AML-193 (cell line): ENCODE results near the gene STXBP1.

ENCODE experiments used
- DNase-seq, 2 experiments: peaks; one replicate each; lab custom pipeline; 2025; lab: John Stamatoyannopoulos, UW

Gene STXBP1

DNA sequence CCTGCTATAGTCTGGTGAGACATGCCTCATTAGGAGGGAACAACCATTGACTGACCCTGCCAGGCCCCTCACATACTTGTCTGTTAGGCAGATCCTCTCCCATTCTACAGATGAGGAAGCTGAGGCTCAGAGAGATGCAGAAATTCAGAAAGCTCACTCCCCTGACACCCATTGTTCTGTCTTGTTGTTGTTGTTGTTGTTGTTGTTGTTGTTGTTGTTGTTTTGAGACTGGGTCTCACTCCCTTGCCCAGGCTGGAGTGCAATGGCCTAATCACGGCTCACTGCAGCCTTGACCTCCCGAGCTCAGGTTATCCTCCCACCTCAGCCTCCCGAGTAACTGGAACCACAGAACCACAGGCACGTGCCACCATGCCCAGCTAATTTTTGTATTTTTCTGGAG, 81.6 kb downstream of the STXBP1 start:
- no peak for DNase-seq

DNA sequence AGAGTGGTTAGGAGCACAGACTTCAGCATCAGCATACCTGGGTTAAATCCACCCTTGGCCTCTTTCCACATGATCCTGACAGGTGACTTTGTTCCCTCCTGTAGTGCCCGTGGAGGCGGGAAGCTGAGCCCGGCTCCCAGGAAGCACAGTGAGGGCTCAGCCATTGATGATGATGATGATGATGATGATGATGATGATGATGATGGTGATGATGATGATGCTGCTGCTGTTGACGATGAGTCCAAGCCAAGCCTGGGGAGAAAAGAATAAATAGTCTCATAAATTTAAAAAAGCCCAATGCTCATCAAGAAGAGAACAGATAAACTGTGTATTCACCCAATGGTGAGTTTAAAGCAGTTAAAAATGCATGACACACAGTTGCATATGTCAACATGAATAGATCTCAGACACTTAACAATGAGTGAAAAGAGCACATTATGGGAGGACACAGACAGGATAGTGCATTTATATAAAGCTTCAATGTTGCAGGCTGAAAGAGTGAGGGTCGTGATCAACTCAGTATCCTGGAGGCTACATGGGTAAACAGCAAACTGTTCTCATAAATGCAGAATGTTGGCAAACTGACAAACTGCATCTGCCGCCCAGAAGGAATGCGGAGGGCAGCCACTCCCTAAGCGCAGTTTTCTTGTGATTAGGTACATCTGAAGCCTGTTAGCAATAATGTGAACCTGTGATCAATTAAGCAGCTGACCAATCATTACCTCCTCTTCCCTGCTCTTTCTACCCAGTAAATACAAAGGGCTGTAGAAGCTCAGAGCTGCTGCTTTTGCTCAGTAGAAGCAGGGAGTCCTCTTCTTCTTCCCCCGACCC, 83.0 kb downstream of the STXBP1 start:
- no peak for DNase-seq

DNA sequence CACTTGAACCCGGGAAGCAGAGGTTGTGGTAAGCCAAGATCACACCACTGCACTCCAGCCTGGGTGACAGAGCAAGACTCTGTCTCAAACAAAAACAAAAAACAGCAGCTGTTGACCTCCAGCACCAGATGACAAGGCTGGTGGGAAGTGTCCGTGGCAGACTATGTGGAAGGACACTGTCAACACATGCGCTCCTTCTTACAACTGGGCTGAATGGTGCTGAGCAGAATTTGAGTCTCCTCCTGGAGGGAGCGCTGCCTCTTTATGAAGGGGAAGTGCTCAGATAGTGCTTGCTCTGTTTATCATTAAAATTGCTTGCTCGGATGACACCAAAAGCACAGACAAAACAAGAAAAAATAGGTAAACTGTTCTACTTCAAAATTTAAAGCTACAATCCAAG, 85.5 kb downstream of the STXBP1 start:
- no peak for DNase-seq

DNA sequence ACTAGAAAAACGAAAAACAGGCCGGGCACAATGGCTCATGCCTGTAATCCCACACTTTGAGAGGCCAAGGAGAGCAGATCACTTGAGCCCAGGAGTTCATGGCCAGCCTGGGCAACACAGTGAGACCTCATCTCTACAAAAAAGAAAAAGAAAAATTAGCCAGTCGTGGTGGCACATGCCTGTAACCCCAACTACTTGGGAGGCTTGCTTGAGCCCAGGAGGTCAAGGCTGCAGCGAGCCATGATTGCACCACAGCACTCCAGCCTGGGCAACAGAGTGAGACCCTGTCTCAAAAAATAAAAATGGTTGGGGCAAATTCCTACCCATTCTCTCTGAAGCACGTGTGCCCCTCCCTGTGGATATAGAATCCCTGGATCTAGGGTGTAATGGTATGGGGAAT, 86.3 kb downstream of the STXBP1 start:
- DNase-seq, result no peak

DNA sequence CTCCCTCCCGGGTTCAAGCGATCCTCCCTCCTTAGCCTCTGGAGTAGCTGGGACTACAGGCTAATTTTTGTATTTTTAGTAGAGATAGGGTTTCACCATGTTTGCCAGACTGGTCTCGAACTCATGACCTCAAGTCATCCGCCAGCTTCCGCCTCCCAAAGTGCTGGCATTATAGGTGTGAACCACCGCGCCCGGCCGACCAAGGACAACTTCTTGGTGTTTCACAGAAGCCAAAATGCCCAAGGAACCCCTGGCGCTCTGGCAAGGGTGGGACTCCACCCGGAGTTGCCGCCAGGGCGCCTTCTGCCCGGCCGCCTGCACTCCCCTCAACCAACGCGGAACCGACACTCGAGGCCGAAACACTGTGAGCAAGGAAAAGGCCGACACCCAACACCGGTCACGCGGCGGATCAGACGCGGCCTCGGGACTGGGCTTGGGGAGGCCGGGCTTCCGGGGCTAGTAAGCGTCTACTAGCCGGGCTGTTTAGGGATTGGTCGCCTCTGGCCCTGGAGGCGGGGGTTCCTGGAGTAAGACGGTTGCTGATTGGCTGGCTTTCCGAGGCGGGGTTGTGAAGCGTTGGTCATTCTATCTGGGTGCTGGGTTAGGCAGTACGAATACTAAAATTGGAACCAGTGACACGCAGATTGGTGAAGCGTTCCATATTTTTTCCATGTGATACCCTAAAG, 87.1 kb downstream of the STXBP1 start:
- DNase-seq, result no peak

DNA sequence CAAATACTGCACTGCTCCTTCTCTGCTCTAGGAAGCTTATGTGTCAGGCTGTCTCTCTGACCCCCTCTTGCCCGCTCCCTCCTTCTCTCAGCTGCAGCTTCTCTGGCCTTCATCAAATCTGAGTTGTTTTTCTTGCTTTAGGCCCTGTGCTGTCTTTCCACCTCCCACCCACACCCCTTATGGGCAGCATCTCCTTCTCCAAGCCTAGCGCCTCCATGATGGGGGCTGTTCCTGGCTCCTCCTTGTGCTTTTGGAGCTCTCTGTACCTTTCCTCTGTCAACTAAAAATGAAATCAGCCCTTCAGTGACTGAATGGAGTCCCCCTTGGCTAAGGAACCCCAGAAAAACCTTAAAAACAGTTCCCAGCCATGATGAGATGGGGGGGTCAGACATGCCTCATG, 88.1 kb downstream of the STXBP1 start:
- DNase-seq, result no peak

DNA sequence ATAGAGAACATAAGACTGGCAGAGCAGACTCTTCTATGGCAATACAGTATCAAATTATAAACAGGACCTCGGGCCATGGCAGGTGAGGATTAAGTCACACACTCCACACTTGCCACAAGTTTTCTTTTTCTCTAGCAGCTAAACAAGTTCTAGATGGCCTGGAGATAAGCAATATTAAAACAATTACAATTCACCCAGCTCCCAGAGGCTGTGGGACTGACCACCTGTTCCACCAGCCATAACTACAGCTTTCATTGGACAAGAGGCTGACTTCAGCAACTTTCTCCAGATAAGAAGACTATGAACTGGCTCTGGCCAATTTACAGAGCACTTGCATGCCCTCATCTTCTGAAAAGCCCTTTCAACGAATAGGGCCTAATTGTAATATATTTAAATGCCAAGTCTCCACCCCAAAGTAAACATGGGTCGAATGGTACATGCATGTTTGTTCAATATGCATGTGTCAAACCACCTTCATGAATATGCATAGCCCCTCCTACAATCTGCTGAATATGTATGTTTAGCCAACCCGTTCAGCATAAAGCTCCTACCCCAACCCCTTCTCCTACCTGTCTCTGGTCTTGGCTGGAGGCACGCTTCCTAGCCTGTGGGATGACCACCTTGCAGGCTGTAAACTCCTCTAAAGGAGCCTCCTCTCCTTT, 88.6 kb downstream of the STXBP1 start:
- DNase-seq, result no peak

DNA sequence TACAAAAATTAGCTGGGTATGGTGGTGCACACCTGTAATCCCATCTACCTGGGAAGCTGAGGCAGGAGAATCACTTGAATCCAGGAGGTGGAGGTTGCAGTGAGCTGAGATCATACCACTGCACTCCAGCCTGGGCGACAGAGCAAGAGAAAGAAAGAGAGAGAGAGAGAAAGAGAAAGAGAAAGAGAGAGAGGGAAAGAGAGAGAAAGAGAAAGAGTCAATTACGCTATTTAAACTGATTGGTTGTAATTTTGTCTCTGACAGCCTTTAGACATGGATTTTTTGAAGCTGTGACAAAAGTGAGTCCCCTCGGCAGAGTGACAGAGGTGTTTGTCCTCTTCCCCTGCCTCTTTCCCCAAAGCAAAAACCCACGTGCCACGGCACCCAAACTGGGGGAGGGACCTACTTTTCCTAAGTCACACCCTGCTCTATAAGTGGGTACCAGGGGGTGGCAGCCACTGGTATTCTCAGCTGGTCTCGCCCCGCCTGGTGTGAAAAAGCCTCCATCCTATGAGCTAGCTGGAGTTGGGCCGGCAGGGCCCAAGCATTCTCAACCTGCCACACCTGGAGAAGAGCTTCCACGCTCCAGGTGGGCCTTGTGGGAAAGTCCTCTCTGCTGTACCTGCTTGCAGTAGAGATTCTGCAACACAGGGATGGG, 91.3 kb downstream of the STXBP1 start:
- DNase-seq, result no peak

DNA sequence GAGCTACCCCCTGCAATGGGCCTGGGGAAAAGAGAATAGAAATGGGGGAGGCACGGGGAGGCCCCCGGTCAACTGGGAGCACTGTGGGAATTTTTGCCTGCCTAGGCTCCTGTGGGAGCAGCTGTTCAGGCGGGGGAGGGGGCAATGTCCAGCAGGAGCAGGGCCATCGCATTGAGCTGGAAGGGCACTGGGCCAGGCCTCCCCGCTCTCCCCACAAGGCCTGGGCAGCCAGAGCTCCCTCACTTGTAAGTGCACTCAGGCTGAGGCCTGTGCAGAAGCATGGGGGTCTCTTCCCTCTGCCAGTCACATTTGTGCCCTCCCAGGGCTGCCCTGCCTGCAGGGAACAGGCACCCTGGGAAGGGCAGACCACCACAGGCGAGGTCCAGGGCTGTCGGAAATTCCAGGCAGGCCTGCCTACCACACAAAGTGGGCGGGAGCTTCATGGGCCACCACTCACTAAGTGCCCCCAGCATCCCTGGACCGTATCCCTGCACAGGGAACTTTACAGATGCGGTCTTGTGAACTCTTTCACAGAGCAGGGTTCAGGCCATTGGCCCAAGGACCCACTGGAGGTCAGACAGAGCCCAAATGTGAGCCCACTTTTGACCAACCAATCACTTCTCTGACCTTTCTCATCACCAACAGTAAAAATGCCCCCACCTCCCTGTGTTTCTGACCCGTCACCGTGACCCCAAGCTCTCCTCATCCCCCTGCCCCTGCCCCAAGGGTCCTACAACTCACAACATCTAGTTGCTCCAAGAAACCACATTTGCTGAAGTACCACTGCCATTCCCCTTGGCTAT, 93.7 kb downstream of the STXBP1 start:
- DNase-seq, result no peak

DNA sequence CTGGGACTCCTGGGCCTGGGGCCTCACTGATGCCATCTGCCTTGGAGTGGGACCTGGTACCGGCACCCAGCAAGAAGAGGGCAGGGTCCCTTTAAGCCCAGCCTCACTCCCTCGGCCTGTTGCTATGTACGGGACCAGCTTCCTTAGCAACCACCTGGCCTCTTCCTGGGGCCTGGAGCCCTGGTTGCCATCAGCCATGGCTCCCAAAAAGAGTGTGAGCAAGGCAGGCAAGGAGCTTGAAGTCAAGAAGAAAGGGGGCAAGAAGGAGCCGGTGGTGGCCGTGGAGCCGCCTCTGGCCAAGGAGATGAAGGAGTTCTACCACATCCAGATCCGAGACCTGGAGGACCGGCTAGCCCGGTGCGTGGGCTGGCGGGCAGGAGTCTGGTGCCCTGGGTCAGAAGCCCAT, 94.8 kb downstream of the STXBP1 start, which contains the start of gene CFAP157:
TSS of gene CFAP157 (plus strand) at position 153 of the 406 bp plus-strand sequence. CDS start at position 197, 44 bp downstream.
- DNase-seq, result no peak

DNA sequence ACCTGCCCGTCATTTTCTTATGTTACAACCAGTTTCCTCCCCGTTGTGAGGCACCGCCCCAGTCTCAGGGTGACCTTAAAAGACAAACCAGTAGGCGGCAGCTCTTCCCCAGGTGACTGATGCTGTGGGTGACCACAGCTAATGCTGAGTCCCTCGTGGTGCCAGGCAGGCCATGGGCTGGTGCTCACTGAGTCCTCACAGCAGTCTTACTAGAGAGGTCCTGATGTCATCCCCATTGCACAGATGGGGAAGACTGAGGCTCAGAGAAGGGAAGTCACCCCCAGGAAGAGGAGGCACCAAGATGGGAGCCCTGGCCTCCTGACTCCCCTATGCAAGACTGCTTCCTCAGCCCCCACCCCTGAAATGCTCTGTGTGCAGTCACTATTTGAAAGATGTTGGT, 95.7 kb downstream of the STXBP1 start:
- no peak for DNase-seq

DNA sequence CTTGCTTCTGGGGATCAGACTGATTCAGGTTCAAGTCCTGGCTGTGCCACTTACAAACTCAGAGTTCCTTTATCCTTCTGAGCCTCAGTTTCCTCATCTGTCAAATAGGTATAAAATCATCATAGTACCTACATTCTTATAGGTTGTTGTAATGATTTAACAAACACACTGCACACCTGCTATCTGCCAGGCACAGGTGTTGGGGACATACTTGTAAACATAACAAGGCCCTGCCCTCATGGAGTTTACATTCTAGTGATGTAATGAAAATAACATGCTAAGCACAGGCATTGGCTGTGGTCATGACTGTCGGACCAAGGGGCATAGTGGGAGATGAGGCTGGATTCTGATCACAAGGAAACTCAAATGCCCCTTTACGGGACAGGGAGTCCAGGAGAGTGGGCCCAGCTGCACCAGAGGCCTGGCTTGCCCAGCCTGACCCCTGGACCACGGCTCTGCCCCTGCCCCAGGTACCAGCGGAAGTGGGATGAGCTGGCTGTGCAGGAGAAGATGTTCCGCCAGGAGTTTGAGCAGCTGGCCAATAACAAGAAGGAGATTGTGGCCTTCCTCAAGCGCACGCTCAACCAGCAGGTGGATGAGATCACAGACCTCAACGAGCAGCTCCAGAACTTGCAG, 97.0 kb downstream of the STXBP1 start:
- DNase-seq, result no peak

DNA sequence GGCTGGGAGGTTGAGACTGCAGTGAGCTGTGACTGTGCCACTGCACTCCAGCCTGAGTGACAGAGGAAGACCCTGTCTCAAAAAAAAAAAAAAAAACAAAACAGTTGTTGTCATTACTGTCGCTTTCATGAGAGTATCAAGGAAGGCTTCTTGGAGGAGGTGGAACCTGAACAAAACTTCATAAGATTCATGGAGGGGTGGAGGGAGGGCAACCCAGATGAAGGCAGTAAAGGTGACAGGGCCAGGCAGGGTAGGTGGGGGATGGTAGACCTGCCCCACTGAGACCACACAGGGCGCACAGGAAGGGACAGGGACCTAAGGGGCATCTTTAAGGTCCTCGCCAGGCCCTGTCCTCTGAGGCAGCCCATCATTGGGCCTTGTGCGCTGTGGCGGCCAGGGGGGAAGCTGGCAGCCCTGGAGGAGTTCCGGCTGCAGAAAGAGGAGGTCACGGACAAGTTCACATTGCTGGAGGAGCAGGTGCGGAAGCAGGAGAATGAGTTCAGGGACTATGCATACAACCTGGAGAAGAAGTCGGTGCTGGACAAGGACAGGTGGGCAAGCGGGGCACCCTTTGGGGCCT, 98.2 kb downstream of the STXBP1 start:
- no peak for DNase-seq

DNA sequence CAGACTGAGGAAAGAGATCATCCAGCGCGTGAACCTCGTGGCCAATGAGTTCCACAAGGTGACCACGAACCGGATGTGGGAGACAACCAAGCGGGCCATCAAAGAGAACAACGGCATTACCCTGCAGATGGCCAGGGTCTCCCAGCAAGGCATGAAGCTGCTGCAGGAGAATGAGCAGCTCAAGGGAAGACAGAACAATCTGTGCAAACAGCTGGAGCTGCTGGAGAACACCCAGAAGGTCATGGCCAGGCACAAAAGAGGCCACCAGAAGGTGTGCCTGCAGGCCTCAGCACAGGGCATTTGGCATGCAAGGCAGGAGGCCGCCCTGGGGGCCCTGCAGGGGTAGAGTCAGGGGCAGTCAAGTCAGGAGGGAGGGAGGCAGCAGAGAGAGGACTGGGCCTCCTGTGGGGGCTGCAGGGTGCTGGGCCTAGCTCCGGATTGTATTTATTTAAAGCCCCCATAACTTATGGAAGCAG, 99.2 kb downstream of the STXBP1 start:
- no peak for DNase-seq

DNA sequence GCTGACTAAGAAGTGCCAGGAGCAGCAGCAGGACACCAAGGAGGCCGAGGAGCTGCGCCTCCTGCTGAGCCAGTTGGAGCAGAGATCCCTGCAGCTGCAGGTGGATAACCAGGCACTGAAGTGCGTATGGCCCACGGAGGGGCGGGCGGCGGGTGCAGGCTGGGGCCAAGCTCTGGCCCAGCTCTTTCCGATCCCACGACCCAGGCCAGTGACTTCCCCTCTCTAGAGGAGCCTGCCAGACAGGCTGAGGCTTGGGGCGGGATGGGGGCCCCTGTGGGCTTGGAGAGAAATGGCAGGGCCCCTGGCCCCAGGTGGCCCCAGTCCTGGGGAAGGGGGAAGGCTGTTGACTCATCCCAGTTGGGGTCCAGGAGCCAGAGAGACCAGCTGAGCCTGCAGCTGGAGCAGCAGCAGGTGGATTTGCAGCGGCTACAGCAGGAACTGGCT, 99.8 kb downstream of the STXBP1 start:
- no peak for DNase-seq

DNA sequence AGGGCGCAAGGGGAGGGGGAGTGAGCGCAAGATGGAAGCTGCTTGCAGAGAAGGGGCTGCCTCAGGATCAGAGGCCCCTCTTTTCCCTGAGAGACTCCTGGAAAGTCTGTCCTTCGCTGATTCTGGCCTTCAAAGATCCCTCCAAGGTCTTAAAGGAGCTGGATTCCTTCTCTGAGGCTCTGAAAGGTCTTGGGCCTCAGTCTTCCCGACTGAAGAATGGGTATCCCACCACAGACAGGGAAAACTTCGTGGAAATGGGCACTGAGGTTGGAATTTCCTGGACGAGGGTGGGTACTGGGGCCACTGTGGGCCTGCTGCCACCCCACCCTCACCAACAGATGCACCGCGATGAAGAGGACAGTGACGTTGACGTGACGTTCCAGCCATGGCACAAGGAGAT, 100.3 kb downstream of the STXBP1 start:
- DNase-seq, result no peak

DNA sequence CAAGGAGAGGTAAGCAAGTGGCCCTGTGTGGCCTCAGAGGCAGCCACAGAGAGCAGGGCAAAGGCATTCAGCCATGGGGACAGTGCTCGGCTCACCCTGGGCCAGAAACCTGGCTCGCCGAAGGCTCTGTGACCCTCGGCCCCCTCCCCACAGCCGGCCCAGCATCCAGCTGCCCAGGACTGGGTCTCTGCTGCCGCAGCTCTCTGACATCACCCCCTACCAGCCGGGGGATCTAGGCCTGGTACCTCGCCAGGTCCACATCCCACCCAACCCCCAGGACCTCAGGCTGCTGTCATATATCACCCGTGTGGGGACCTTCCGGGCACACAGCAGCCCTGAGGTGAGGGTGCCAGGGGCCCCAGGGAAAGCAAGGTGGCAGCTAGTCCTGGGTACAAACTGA, 100.8 kb downstream of the STXBP1 start:
- DNase-seq, result no peak

DNA sequence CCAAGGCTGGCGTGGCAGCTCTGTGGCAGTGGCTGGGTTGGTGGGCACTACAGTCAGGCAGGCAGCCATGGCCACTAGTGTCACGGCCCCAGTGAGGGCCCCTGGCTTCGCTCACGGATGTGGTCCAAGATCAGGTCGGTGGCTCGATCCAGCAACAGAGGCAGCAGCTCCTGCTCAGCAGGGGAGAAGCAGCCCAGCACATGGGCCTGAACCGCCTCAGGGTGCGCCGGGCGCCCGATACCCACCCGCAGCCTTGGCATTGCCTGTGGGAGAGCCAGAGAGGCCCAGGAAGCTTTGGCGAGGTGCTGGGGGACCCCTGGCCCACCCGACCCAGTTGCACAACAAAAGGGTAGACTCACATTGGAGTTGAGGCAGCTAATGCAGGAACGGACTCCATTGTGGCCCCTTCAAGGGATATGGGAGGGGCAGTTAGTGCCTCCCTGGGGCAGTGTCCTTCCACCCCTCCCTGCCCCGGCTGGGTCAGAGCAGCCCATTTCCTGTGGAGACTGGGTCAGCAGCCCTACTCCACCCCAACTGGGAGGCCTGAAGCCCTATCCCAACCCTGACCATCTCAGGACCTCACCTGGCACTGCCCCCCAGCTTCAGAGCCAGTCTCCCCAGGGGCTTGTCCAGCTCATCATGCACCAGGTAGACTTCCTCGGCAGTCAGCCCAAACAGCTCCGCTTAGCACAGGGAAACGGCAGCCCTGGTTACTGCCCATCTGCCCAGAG, 102.1 kb downstream of the STXBP1 start:
- DNase-seq, result no peak

DNA sequence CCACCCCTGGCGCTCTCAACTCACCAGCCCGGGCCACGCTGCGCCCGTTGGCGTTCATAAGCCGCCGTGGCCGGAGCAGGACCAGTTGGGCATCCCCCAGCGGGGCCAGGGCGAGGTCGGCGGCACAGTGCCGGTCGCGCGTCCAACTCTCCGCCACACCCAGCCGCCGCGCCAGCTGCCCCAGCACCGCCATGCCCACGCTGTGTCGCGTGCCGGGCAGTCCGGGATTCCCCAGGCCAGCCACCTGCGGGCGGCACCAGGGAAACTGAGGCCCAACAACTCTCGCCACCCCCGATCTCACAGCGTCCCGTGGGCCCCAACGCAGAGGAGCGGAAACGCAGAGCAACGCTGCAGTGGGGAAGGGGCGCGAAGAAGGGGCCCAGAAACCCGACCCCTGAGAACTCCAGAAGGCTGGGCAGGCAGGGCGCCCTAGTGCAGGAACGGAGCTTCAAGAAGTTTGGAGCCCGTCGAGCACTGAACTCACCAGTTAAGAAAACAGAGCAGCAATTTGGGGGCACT, 102.9 kb downstream of the STXBP1 start:
- no peak for DNase-seq
